ENCODE data around the gene IL10RB.
A peak's percentile ranks its signal among the peaks of the same experiment; 100 is the strongest.
"Not testable (repeated sequence)": the region's sequence is repeated elsewhere in the genome, so short reads cannot be mapped to it uniquely, and the experiment has no call there.

The IL10RB gene

DNA sequence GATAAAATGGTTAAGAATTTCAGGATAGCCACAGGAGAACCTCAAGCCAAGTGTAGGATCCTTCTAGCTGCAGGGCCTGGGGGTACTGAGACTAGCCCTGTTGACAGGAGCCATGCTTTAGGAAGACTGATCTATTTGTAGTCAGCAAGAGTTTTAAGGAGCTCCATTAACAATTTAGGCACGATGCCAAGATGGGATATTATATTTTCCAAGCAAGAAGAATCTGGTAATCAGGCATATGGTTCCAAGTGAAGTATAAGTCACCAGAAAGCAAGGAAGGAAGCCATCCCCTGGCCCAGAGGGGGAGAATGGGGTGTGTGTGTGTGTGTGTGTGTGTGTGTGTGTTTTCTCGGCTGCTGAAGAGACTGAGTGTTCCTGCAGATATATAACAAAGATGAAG is 29.4 kb upstream of the IL10RB start:
- ATAC-seq (no peak), DNase-seq (ENCODE audit: low spot score in 2 of 2) (no peak)
- Mint-ChIP-seq H3K36me3 (peaks cover 33% of the 10 kb centered on the region), H3K9me3 (no peaks in the 10 kb centered on the region), H3K27ac (no peak overlapping the region), H3K4me1 (peaks cover 79% of the 10 kb centered on the region), H3K4me3 (peak overlapping the region; percentile 55)

DNA sequence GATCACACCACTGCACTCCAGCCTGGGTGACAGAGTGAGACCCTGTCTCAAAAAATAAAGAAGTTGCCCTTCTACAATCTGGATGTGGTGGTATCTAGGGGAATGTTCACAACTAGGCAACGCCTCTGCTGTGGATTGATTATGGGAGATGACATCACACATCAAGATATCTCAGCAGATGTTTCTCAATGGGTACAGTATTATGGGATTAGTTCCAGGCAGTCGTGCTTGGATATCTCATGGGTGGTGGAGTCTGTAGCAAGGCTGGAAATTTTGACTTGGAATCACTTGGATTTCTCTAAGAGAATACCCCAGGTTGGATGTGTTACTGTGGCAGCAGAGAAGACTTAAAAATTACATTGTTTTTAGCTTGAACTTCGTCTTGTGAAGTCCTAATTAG is 28.7 kb upstream of the IL10RB start:
- no peak for DNase-seq (ENCODE audit: low spot score in 2 of 2)
- no peak for ATAC-seq
- Mint-ChIP-seq H3K27ac (peak overlapping the region; percentile 77), H3K9me3 (no peaks in the 10 kb centered on the region), H3K4me1 (peaks cover 78% of the 10 kb centered on the region), H3K4me3 (peak overlapping the region; percentile 55), H3K36me3 (peaks cover 31% of the 10 kb centered on the region)

DNA sequence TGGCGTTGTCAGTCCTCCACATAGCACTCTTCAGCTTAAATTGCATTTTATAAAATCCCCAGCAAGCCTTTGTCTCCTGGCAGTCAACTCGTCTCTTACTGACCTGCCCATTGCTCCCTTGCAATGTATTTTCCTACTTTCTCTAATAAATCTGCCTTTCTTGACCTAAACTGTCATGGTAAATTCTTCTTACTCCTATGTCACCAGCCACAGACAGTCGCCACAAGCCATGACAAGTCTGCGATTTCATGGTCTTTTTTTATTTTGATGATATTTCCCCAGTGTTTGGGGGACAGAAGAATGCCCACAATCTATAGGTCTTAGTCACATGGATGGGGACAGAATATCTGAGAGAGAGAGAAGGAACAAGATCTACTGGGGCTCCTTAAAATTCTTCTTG is 28.0 kb upstream of the IL10RB start:
- ATAC-seq (peak; percentile 87), DNase-seq (ENCODE audit: low spot score in 2 of 2) (no peak)
- H3K9me3 Mint-ChIP-seq = no peaks in the 10 kb centered on the region
- peaks cover 27% of the 10 kb centered on the region for H3K36me3 Mint-ChIP-seq
- peak overlapping the region; percentile 55 for H3K4me3 Mint-ChIP-seq
- peak overlapping the region; percentile 77 for H3K27ac Mint-ChIP-seq
- peaks cover 72% of the 10 kb centered on the region for H3K4me1 Mint-ChIP-seq

DNA sequence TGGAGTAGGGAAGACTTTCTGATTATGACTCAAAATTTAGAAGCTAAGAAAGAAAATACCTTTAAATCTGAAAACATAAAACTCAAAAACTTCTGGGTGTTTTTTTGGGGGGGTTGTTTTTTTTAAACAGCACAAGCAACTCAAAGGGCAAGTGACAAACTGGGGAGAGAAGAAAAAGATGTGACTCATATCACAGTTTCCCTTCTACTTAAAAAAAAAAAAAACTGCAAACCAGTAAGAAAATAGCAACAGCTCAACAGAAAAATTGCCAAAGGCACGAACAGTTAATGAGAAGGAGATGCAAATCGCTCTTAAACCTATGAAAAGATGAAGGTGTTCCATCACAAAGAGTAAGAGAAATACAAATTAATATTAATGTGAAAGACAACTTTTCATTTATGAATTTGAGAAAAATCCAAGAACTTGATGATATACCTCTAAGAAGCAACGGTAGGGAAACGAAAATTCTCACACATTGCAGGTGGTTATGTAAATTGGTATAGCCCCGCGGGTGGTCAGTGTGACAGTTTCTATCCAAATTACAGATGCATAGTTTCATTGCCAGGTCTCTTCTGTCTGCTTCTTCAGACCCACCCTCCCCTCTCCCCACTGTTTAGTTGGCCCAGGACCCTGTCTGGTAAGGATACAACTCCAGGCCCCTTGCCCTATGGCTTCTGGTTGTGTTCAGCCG is 27.5 kb upstream of the IL10RB start:
- peak overlapping the region; percentile 55 for H3K4me3 Mint-ChIP-seq
- DNase-seq (ENCODE audit: low spot score in 2 of 2) (no peak), ATAC-seq (peak; percentile 80)
- H3K9me3 Mint-ChIP-seq = no peaks in the 10 kb centered on the region
- H3K27ac Mint-ChIP-seq = peak overlapping the region; percentile 77
- peaks cover 71% of the 10 kb centered on the region for H3K4me1 Mint-ChIP-seq
- H3K36me3 Mint-ChIP-seq = peaks cover 28% of the 10 kb centered on the region

DNA sequence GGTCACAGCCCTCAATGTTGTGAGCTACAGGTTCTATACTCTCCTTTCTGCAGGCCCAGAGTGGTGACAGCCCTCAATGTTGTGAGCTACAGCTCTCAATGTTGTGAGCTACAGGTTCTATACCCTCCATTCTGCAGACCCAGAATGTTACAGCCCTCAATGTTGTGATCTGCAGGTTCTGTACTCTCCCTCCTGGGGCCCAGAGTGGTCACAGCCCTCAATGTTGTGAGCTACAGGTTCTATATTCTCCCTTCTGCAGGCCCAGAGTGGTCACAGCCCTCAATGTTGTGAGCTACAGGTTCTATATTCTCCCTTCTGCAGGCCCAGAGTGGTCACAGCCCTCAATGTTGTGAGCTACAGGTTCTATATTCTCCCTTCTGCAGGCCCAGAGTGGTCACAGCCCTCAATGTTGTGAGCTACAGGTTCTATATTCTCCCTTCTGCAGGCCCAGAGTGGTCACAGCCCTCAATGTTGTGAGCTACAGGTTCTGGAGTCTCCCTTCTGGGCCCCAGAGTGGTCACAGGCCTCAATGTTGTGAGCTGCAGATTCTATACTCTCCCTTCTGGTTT is 26.5 kb upstream of the IL10RB start:
- not testable (repeated sequence) for ATAC-seq; DNase-seq (ENCODE audit: low spot score in 2 of 2); H3K9me3 Mint-ChIP-seq
- Mint-ChIP-seq H3K4me3 (peak overlapping the region; percentile 55), H3K36me3 (peaks cover 34% of the 10 kb centered on the region), H3K27ac (peak overlapping the region; percentile 77), H3K4me1 (peaks cover 71% of the 10 kb centered on the region)

DNA sequence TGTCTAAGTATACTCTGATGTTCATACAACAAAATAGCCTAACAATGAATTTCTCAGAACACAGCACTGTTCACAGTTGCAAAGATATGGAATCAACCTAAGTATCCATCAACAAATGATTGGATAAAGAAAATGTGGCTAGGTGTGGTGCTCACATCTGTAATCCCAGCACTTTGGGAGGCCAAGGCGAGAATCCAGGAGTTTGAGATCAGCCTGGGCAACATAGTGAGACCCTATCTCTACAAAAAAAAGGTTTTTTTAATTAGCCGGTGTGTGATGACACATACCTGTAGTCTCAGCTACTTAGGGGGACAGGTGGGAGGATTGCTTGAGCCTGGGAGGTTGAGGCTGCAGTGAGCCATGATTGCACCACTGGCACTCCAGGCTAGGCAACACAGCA is 25.8 kb upstream of the IL10RB start:
- DNase-seq (ENCODE audit: low spot score in 2 of 2) (no peak), ATAC-seq (no peak)
- Mint-ChIP-seq H3K4me3 (peak overlapping the region; percentile 21), H3K4me1 (peaks cover 75% of the 10 kb centered on the region), H3K36me3 (peaks cover 41% of the 10 kb centered on the region), H3K9me3 (no peaks in the 10 kb centered on the region), H3K27ac (no peak overlapping the region)

DNA sequence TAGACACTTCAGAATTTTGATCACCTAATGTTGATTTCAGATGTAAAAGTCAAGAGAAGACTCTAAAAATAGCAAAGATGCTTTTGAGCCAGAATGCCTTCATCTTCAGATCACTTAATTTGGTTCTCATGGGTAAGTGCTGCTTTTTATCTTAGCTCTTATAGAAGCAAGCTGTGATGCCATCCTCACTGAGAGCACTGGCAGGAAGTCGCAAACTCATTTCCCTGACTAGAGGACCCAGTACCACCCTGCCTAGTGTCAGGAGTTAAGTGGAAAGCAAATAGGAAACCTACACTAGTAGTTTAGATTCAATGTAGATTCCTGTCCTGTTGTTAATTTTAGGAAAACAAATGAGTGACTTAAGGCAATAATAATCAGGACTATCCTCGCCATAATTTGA is 24.3 kb upstream of the IL10RB start:
- Mint-ChIP-seq H3K27ac (no peak overlapping the region), H3K4me1 (peaks cover 66% of the 10 kb centered on the region), H3K9me3 (no peaks in the 10 kb centered on the region), H3K36me3 (peaks cover 51% of the 10 kb centered on the region), H3K4me3 (no peak overlapping the region)
- ATAC-seq (no peak), DNase-seq (ENCODE audit: low spot score in 2 of 2) (no peak)

DNA sequence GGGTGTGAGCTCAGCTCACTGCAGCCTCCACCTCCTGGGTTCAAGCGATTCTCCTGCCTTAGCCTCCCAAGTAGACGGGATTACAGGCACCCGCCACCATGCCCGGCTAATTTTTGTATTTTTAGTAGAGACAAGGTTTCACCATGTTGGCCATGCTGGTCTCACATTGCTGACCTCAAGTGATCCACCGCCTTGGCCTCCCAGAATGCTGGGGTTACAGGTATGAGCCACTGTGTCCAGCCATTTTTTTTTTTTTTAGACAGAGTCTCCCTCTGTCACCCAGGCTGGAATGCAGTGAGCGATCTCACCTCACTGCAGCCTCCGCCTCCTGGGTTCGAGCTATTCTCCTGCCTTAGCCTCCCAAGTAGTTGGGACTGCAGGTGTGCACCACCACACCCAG is 23.3 kb upstream of the IL10RB start:
- ATAC-seq, H3K4me3 Mint-ChIP-seq, H3K9me3 Mint-ChIP-seq, H3K27ac Mint-ChIP-seq: not testable (repeated sequence)
- peak in 1 of 2 donors; percentile 28 for DNase-seq (ENCODE audit: low spot score in 2 of 2)
- Mint-ChIP-seq H3K4me1 (peaks cover 56% of the 10 kb centered on the region), H3K36me3 (peaks cover 56% of the 10 kb centered on the region)

DNA sequence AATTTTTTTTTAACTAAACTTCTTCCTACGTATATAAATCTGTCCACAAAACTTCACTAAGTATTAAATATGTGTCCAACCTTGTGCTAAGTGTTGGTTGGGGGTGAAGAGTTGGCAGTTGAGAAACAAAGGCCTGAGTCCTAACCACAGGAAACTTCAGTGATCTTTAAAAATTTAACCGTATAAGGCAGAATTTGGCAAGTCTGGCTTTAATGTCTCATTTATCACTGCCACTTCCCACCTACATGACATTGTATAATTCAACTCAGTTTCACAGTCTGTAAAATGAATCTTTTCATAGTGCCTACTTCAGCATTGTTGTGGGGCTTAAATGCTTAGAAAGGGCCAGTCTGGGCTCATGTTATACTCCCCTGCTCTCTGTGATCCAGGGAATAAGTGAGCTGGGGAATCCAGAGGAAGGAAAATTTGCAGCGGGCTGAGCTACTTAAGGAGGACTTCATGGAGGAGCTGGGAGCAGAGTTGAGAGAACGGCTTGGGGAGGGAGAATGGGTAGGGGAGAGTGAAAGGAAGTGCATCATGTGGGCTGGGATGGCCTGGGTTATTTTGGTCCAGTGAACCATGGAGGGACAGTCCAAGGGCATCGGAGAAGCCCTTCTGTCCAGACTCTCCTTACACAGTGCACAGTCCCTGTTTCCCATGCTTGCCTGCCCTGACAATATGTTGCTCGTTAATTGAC is 21.9 kb upstream of the IL10RB start:
- Mint-ChIP-seq H3K36me3 (peaks cover 64% of the 10 kb centered on the region), H3K27ac (peak overlapping the region; percentile 85), H3K9me3 (no peaks in the 10 kb centered on the region), H3K4me1 (peaks cover 46% of the 10 kb centered on the region), H3K4me3 (peak overlapping the region; percentile 62)
- peak; percentile 74 for ATAC-seq
- DNase-seq (ENCODE audit: low spot score in 2 of 2) = peak in 1 of 2 donors; percentile 50

DNA sequence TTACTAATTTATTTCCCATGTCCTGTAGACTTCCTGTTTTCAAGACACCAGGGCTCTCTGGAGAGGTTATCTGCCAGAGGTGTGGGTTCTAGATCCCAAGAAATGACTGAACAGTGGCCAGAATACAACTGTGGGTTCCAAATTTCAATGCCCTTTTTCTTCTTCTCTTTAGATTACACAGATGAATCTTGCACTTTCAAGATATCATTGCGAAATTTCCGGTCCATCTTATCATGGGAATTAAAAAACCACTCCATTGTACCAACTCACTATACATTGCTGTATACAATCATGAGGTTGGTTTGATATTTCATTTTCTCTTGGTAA is 21.4 kb upstream of the IL10RB start:
- DNase-seq (ENCODE audit: low spot score in 2 of 2) (peak in 1 of 2 donors; percentile 48), ATAC-seq (peak; percentile 50)
- Mint-ChIP-seq H3K4me3 (peak overlapping the region; percentile 62), H3K27ac (peak overlapping the region; percentile 85), H3K36me3 (peaks cover 69% of the 10 kb centered on the region), H3K9me3 (no peaks in the 10 kb centered on the region), H3K4me1 (peaks cover 45% of the 10 kb centered on the region)

DNA sequence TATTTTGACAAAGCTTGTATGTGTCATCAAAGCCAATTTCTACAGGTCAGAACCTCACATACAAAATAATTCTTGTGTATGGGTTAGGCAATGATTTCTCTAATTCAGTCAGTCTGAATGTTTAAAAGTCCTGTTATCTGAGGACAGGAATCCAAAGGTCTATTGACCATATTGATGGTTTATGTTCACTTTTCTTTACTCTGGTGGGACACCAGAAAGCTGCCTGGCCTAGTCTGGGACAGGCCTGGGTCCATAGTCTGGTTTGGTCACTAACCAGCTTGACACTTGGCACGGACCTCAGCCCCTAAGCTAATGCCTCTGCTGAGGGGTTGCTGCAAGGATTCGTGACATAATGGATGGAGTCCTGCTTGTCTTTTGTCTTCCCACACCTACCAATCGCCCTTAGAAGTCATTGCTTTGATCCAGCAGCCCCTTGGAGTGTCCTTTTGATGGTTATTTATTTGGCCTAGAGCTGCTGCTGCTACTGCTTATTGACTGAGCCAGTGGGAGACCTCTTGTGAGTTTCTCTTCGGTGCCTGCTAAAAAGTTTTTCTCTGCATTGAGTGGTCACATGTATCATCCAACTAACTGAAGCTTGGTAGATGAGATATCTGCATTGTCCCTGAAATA is 20.8 kb upstream of the IL10RB start:
- Mint-ChIP-seq H3K27ac (peak overlapping the region; percentile 85), H3K9me3 (no peaks in the 10 kb centered on the region), H3K4me1 (peaks cover 41% of the 10 kb centered on the region), H3K36me3 (peaks cover 76% of the 10 kb centered on the region), H3K4me3 (peak overlapping the region; percentile 62)
- no peak for DNase-seq (ENCODE audit: low spot score in 2 of 2)
- ATAC-seq = no peak

DNA sequence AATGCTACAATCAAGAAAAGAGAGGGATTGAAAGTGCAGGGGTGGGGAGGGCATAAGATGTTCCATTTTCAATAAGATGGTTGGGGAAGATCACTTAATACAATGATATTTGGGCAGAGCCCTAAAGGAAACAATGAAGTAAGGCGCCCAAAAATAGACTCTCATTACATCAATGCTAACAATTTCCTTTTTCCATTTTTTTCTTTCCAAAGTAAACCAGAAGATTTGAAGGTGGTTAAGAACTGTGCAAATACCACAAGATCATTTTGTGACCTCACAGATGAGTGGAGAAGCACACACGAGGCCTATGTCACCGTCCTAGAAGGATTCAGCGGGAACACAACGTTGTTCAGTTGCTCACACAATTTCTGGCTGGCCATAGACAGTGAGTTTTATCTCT is 19.7 kb upstream of the IL10RB start:
- Mint-ChIP-seq H3K27ac (peak overlapping the region; percentile 29), H3K36me3 (peaks cover 87% of the 10 kb centered on the region), H3K4me1 (peaks cover 48% of the 10 kb centered on the region), H3K4me3 (no peak overlapping the region), H3K9me3 (no peaks in the 10 kb centered on the region)
- DNase-seq (ENCODE audit: low spot score in 2 of 2) (no peak), ATAC-seq (no peak)

DNA sequence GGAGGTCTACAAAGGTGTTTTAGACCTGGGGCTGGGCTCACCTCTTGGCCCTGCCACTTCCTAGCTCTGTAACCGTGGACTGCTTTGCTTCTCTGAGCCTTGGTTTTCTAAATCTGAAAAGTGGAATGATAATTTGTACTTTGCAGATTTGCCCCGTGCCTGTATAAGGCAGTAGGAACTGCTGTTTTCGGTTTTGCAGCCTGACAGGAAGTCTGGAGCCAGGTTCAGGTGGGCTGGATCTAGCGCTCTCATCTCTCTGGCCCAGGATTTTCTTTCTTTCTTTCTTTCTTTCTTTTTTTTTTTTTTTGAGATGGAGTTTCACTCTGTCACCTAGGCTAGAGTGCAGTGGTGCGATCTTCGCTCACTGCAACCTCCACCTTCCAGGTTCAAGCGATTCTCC is 19.2 kb upstream of the IL10RB start:
- Mint-ChIP-seq H3K4me1 (peaks cover 43% of the 10 kb centered on the region), H3K4me3 (no peak overlapping the region)

DNA sequence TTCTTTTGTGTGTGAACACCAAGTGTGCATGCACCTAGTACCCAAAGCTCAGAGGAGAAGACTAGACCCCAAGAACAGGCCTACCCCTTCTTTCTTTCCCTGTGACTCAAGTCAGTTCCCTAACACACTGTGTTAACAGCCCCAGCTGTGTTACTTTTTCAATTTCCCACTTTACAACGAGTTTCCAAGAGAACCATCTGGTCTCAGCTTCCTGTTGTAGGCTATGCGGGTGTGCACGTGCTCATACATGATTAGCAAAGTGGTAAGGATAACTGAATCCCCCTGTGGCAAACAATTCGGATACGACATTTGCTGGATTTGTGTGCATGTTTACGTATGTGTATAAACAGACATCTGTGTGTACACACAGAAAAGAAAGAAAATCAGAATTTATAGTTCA is 18.6 kb upstream of the IL10RB start:
- Mint-ChIP-seq H3K9me3 (no peaks in the 10 kb centered on the region), H3K27ac (no peak overlapping the region), H3K4me3 (no peak overlapping the region), H3K4me1 (peaks cover 39% of the 10 kb centered on the region), H3K36me3 (peaks cover 92% of the 10 kb centered on the region)
- ATAC-seq (no peak), DNase-seq (ENCODE audit: low spot score in 2 of 2) (no peak)

More for the DNA sequence above, 19.2 kb upstream of the IL10RB start:
- H3K9me3 Mint-ChIP-seq = no peaks in the 10 kb centered on the region
- ATAC-seq (no peak), DNase-seq (ENCODE audit: low spot score in 2 of 2) (peak in 1 of 2 donors; percentile 1)
- peaks cover 91% of the 10 kb centered on the region for H3K36me3 Mint-ChIP-seq
- H3K27ac Mint-ChIP-seq = no peak overlapping the region

DNA sequence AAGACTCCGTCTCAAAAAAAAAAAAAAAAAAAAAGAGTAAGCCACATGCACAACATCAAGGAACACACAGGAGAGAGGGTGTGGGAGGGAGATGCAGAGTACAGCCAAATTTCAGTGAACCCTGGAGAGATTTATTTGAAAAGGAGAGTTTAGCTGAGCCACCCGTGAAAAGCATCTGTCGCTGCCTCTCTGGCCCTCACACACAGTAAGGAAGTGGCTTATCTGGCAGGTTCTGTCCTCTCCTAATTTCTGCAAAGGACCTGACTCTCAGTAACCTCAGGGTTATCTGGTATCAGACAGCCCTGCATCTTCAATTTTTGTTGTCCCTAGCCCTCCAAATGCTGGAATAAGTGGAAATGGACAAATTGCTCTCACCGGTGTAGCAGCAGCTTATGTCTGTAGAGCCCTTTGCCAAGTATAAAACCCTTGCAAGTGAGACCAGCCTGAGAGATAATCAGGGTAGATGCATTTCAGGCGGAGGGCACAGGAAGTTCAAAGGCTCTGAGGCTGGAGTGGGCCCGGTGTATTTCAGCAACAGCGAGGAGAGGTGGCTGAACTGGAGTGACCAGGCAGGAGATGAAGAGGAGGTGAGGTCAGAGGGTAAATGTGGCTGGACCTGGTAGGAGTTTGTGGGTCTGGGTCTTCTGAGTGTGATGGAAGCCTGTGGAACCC is 16.7 kb upstream of the IL10RB start:
- Mint-ChIP-seq H3K36me3 (peaks cover 98% of the 10 kb centered on the region), H3K27ac (no peak overlapping the region), H3K4me3 (no peak overlapping the region), H3K9me3 (no peaks in the 10 kb centered on the region), H3K4me1 (peaks cover 26% of the 10 kb centered on the region)
- DNase-seq (ENCODE audit: low spot score in 2 of 2) (no peak), ATAC-seq (no peak)
